Stimulated activated CD8-positive, alpha-beta memory T cell treated with anti-CD3 and anti-CD28 coated beads, Interleukin-2, amount 100 ng/mL, for 1 hour (primary cell): ENCODE measurements around the gene MVK.

ENCODE experiments used
- DNase-seq, 2 donors: peaks; one replicate each; pipeline ENCODE4 v3.0.0-alpha.2; 2020; ENCODE audit warnings: low read depth in 2 of 2

Gene MVK

GRCh38 chr12:109573029-109573913 lies at the start of gene MVK, which contains the start of gene MMAB:
Gene MVK, plus strand, starts transcription at chr12:109573794. Its CDS starts 1,029 bp downstream, at chr12:109574823.
Gene MMAB, minus strand, starts transcription at chr12:109573504. Its CDS starts 24 bp downstream, at chr12:109573480.
- DNase-seq, result peak; percentile 94 to 95

DNA sequence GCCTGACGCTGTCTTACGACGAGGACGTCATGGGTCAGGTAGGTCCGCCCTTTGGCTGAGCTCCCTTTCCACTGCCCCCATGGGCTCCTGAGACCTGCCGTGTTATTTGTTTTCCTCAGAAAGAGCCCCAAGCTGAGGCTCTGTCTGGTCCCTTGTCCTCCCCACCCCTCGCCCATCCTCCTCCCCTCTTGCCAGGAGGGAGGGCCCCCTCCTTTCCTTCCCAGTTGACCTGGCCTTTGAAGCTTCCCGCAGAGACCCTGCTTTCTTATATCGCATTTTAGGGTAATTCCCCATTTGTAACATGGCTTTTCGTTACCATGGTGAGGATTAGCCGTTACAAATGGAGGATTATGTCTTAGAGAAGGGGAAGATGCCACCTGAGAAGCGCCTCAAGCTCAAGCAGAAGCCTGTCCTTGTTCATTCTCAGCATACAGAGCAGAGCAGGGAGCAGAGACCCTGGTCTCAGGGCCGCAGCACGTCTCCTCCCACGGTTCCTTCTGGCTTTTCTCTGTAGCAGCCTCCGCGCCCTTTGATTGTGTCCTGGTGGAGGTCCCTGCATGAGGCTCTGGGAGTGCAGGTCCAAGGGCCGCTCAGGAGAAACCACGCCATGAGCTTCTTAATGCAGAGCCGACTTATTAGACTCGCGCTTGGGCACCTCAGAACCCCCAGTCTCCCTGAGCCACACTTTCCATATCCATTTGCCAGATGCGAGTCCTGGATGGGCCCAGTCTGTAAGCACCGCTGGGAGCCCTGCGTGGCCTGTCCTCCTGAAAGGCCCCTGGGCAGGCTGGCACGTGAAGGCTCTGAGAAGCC lies 48.9 kb upstream of the MVK start:
- no peak for DNase-seq

- no peak for DNase-seq
Observed at GRCh38 chr12:109525279-109525585, 48.4 kb upstream of the MVK start.

DNA sequence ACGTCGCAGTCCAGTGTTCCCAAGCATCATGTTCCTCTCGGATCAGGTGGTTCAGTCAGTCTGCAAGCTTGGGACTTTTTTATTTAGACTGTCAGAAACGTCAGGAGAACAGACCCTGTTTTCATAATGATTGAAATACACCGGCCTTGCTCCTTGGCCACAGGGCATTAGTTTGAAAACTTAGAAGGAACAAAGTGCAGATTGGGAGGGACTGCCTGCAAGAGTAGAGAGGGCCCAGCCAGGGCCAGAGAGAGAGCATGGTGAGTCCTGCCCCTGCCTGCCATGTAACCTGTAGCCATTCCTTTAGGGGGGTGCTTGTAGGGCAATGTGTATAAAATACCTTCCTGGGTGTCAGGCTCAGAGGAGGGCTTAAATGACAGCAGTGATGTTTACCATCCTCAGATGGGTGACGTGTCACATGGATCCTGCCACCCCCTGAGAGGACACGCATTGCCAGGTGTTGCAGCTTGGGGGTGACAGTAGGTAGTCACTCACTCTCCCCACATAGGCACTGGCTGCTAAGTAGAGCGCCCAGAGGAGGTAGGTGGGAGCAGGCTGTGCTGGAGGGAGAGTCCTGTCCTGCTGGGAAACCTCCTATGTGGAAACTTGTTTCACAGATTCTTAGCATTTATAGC lies 46.0 kb upstream of the MVK start:
- DNase-seq, result no peak

GRCh38 chr12:109529691-109530640 lies 43.6 kb upstream of the MVK start:
- no peak for DNase-seq

DNA sequence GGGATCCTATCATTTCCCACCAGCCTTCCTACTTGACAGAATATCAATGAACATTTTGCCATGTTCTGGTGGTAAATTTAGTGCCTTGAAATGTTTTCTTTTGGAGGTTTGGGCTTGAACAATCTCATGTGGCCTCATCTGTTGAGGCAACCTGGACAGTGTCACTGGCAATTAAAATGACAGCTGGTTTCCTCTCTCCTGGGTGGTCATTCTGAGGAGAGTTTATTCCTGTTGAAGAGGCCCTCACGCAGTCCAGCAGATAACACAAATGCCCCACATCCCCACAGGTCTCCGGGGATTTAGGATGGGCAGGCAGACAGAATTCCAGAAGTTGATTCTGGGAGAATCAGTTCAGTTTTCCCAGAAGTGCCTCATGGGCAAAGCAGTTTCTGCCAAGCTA lies 42.2 kb upstream of the MVK start:
- DNase-seq, result no peak

GRCh38 chr12:109532721-109533486 lies 40.7 kb upstream of the MVK start:
- DNase-seq, result no peak

DNA sequence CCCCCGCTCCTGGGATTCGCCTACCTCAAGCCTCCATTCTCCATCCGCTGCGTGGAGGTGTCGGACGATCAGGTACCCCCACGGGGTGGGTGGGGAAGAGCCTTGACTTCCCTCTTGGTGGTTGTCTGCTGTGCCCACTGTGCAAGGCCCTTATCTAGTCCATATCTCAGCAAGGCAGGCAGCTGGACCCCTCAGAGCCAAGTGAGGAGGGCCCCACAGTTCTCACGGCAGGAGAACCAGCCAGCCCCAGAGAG lies 40.2 kb upstream of the MVK start:
- DNase-seq, result no peak

DNA sequence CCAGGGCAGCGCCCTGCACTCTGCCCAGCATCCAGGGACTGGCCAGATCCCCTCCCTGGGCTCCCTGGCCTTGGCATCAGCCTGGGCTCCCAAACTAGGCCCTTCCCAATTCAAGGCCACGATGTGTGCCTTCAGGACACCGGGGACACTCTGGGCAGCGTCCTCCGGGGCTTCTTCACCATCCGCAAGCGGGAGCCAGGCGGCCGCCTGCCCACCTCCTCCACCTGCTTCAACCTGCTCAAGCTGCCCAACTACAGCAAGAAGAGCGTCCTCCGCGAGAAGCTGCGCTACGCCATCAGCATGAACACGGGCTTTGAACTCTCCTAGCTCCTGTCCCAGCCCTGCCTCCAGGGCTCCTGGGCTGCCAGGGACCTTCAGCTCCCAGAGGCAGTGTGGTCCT lies 39.1 kb upstream of the MVK start:
- DNase-seq, result no peak

- no peak for DNase-seq
Observed at GRCh38 chr12:109535231-109535862, 38.2 kb upstream of the MVK start.

DNA sequence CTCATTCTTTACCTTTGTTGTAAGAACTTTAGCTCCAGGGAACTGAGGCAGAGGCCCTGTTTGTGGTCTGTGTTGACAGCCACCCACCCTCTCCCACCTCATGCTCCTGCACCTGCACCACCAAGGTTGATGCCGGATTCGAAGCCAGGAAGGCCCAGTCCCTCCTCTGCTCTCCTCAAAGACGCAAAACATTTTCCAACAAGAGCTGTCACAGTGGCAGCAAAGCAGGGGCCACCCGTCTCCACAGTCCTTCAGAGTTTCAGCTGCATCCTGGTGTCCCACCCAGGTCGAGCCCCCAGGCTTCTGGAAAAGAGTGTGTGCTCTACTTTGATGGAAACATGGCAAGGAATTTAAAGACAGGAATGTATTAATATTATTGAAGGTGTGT lies 37.7 kb upstream of the MVK start:
- DNase-seq, result no peak

DNA sequence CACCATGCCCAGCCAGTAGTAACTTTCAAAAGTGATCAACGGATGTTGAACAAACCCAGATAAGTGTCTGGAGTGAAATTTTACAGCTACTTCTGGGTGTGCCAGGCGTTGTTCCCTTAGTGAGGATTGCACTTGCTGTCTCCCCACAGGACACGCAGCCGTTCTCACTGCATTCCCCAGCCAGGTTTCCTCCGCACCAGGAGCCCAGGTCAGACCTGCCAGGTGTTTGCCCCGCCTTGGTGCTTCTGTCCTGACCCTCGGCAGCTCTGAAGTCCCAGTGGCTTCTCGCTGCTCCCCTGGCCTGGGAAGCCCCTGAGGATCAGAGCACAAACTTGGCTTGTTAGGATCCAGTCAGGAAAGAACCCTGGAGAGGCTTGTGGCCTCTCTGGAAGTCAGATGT lies 36.5 kb upstream of the MVK start:
- DNase-seq, result no peak

DNA sequence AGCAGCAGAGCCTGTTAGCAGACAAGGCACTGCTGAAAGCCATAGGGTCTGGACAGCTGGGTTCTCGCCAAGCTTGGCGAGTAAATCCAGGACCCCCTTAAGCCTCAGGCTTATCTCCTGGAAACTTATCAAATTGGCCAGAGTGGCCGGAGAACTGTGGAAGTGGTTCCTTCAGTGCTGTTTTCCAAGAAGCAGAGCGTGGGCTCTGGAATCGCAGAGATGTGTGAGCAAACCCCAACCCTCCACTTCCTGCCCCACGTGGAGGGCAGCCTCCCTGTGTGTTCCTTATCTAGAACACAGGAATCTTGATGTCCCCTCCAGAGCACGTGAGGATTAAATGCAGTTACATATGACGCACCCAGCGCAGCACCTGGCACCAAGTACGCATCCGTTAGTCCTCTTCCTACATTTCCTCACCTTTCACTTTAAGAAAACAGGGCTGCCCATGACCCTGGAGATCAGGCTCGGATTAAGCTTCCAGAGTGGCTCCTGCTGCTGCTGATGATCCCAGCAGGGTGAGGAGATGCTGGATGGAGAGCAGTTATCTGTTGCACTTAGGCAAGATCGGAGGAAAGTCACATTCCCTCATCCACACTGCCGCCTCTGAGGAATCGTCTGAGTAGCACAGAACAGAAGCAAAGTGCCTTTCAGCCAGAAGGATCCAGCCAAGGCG lies 35.3 kb upstream of the MVK start:
- no peak for DNase-seq

DNA sequence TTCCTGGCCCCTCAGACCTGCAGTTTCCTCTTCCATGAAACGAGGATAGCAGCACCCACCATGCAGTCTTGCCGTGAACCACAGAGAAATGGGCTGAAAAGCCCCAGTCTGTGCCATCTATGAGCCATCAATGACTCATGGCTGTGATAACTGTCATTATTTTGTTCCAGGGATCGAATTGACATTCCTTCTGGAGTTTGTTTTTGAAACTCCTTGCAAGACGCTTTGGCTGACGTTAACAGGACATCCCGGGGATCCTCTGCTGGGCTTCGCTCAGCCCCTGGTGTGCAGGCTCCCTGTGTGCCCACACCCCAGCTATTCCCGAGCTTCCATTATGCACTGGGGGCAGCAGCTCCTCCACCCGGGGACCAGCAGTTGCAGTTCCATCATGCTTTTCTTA lies 34.1 kb upstream of the MVK start:
- DNase-seq, result no peak

- DNase-seq, result no peak
Observed at GRCh38 chr12:109540526-109541412, 32.8 kb upstream of the MVK start.

DNA sequence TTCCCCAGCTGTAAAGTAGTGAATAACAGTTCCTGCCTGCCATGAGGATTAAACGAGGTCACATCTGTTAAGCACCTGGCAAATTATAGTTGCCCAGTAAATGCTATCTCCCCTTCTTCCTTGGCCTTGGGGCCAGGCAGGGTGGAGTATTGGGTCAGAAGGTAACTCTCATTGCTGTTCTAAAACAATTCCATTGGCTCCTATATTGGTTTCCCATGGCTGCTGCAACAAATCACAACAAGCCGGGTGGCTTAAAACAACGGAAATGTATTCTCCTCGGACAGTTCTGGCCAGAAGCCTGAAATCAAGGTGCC lies 32.2 kb upstream of the MVK start:
- no peak for DNase-seq

- no peak for DNase-seq
Observed at GRCh38 chr12:109542014-109542413, 31.6 kb upstream of the MVK start.

- DNase-seq, result no peak
Observed at GRCh38 chr12:109542876-109543275, 30.7 kb upstream of the MVK start.

GRCh38 chr12:109544955-109545531 lies 28.6 kb upstream of the MVK start:
- no peak for DNase-seq
